ENCODE results near the gene OR52H1.
"Not testable (repeated sequence)": the region's sequence is repeated elsewhere in the genome, so short reads cannot be mapped to it uniquely, and the experiment has no call there.

OR52H1 gene

GRCh38 chr11:5548440-5548839 is at the start of gene OR52H1:
Gene OR52H1 (minus strand): TSS chr11:5548540. CDS start chr11:5545505, 3,035 bp downstream.
- DNase-seq = no peak

GRCh38 chr11:5597953-5598352 is 49.6 kb upstream of the OR52H1 start:
- DNase-seq = no peak

GRCh38 chr11:5596607-5597201 is 48.4 kb upstream of the OR52H1 start, which contains the start of gene TRIM6:
Gene TRIM6 (plus strand): TSS chr11:5596637. CDS start chr11:5596898, 261 bp downstream.
- DNase-seq = no peak

GRCh38 chr11:5593146-5593545 is 44.8 kb upstream of the OR52H1 start:
- no peak for DNase-seq

- DNase-seq = no peak
Measured at GRCh38 chr11:5592615-5593014, 44.3 kb upstream of the OR52H1 start.

GRCh38 chr11:5591613-5592012 is 43.3 kb upstream of the OR52H1 start:
- no peak for DNase-seq

GRCh38 chr11:5589906-5590305 is 41.6 kb upstream of the OR52H1 start:
- DNase-seq = not testable (repeated sequence)

GRCh38 chr11:5584458-5584857 is 36.1 kb upstream of the OR52H1 start:
- DNase-seq = not testable (repeated sequence)

GRCh38 chr11:5581014-5581413 is 32.7 kb upstream of the OR52H1 start:
- DNase-seq = no peak

GRCh38 chr11:5580577-5580976 is 32.2 kb upstream of the OR52H1 start, which contains the start of gene OR52B6:
Gene OR52B6 (plus strand): TSS chr11:5580877. CDS start chr11:5580877, 0 bp downstream.
- DNase-seq = no peak

GRCh38 chr11:5577101-5577500 is 28.8 kb upstream of the OR52H1 start:
- DNase-seq = no peak

GRCh38 chr11:5575152-5575551 is 26.8 kb upstream of the OR52H1 start:
- no peak for DNase-seq

- DNase-seq = no peak
Measured at GRCh38 chr11:5574654-5575053, 26.3 kb upstream of the OR52H1 start.

- DNase-seq = no peak
Measured at GRCh38 chr11:5564259-5565019, 16.1 kb upstream of the OR52H1 start.

GRCh38 chr11:5557751-5558150 is 9.4 kb upstream of the OR52H1 start:
- no peak for DNase-seq

GRCh38 chr11:5556596-5557188 is 8.4 kb upstream of the OR52H1 start:
- DNase-seq = no peak

GRCh38 chr11:5553343-5553742 is 5.0 kb upstream of the OR52H1 start:
- DNase-seq = no peak

GRCh38 chr11:5550440-5551095 is 2.2 kb upstream of the OR52H1 start:
- no peak for DNase-seq

GRCh38 chr11:5547982-5548381 is 358 bp downstream of the OR52H1 start:
- no peak for DNase-seq

- DNase-seq = no peak
Measured at GRCh38 chr11:5546457-5546856, 1.9 kb downstream of the OR52H1 start.

GRCh38 chr11:5541427-5541826 is 6.9 kb downstream of the OR52H1 start:
- DNase-seq = no peak

GRCh38 chr11:5536482-5536881 is 11.9 kb downstream of the OR52H1 start:
- DNase-seq = no peak

- no peak for DNase-seq
Measured at GRCh38 chr11:5534046-5534445, 14.3 kb downstream of the OR52H1 start.
